Esophagus squamous epithelium (tissue), 5 donors: ENCODE data around the gene HCFC2. TPM values are rescaled to one million over a fixed set of nuclear protein-coding genes. Genes with fewer than 3 reads are reported as not detected.
A peak's percentile ranks its signal among the peaks of the same experiment; 100 is the strongest.

Source experiments
- DNase-seq: peaks from one replicate; lab custom pipeline; 2025; lab: John Stamatoyannopoulos, UW
- H3K27ac ChIP-seq, 4 donors: fragments of 200-600 bp; sonication (generic); one replicate each; pipeline ENCODE4 v1.5.1; 2016 to 2019; ENCODE audit warnings: mild to moderate bottlenecking in 1 of 4
- H3K27me3 ChIP-seq, 4 donors: fragments of 200-600 bp; sonication (generic); 1 replicate in 3 of 4; 2 replicates in 1 of 4; pipeline versions ENCODE4 v1.5.1 to v1.6.0; 2017 to 2021; ENCODE audit warnings: antibody characterized with exemption in 1 of 4
- H3K36me3 ChIP-seq, 3 donors: fragments of 200-600 bp; sonication (generic); one replicate each; pipeline ENCODE4 v1.5.1; 2016 to 2019
- H3K4me1 ChIP-seq, 3 donors: fragments of 200-600 bp; sonication (generic); one replicate each; pipeline ENCODE4 v1.5.1; 2017 to 2019
- H3K4me3 ChIP-seq, 4 donors: fragments of 200-600 bp; sonication (generic); 1 replicate in 3 of 4; 2 replicates in 1 of 4; pipeline ENCODE4 v1.5.1; 2016 to 2019; ENCODE audit warnings: mild to moderate bottlenecking in 2 of 4, moderate library complexity in 1 of 4
- H3K9me3 ChIP-seq, 3 donors: fragments of 200-600 bp; sonication (generic); one replicate each; pipeline ENCODE4 v1.5.1; 2016 to 2019
- POLR2A ChIP-seq, 4 donors: fragments of 450-650 bp; IDR thresholded peaks; one replicate each; pipeline ENCODE4 v1.6.1; 2017; ENCODE audit warnings: antibody characterized with exemption in 4 of 4, mild to moderate bottlenecking in 4 of 4, moderate library complexity in 3 of 4
- WGBS, 2 donors: methylation state at CpG; one replicate each; pipeline ENCODE4 v1.1.5; 2018; 5-methylcytosine and 5-hydroxymethylcytosine counted together
- intact Hi-C: fragments of 100-400 bp; cut with DNase I; formaldehyde crosslinking; loops from one replicate; pipeline ENCODE4 v1.15.0; 2022
- total RNA-seq, 4 donors: library from RNA; depleted of rRNA; stranded (reverse); fragments of >200 nt; gene quantifications; one replicate each; pipeline ENCODE4 v1.1.0, GENCODE V29; 2016
- TF ChIP-seq, protein P1 (sequence below), 6 experiments: fragments of 450-650 bp in 4 of 6; fragments of 200-600 bp in 2 of 6; sonication (generic) in 2 of 6; IDR thresholded peaks; one replicate each; pipeline ENCODE4 v1.5.1; 2016 to 2019; ENCODE audit warnings: antibody characterized with exemption in 6 of 6, mild to moderate bottlenecking in 4 of 6, moderate library complexity in 4 of 6
- donor health status: DM: yes; HTN: yes; CAD: no.

Gene HCFC2
- total RNA-seq, 4 donors from 2014 or later, result 10.1 to 17.7 (median 14.7) TPM

DNA sequence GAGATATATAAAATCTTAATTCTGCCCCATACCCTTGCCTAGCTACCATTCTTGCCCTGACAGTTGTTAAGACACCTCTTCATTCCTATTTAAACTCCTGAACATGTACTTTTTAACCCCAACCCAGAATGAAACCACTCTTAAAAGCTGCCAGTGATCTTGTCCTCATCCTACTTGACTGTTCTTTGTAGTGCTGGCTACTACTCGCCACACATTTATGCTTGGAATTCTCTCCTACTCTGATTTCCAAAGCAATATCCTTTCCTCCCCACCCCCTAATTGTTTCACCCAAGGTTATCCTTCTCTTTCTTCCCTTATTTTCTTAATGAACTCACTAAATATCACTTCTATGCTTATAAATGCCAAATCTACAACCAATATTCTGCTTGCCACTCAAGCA lies 69.5 kb downstream of the HCFC2 start:
- intact Hi-C loops, result no loop called here
- Histone ChIP-seq H3K9me3 (no peaks in the 10 kb centered on the region), H3K4me1 (peaks cover 14 to 61% (median 20%) of the 10 kb centered on the region in 3 donors), H3K36me3 (peaks cover 0 to 52% (median 6%) of the 10 kb centered on the region in 3 donors), H3K27me3 (no peaks in the 10 kb centered on the region), H3K4me3 (no peak overlapping the region), H3K27ac (no peak overlapping the region)
- DNase-seq, result no peak
- no peak for TF ChIP-seq POLR2A (IDR thresholded peaks at IDR 0.05)
- TF ChIP-seq, protein P1, sequence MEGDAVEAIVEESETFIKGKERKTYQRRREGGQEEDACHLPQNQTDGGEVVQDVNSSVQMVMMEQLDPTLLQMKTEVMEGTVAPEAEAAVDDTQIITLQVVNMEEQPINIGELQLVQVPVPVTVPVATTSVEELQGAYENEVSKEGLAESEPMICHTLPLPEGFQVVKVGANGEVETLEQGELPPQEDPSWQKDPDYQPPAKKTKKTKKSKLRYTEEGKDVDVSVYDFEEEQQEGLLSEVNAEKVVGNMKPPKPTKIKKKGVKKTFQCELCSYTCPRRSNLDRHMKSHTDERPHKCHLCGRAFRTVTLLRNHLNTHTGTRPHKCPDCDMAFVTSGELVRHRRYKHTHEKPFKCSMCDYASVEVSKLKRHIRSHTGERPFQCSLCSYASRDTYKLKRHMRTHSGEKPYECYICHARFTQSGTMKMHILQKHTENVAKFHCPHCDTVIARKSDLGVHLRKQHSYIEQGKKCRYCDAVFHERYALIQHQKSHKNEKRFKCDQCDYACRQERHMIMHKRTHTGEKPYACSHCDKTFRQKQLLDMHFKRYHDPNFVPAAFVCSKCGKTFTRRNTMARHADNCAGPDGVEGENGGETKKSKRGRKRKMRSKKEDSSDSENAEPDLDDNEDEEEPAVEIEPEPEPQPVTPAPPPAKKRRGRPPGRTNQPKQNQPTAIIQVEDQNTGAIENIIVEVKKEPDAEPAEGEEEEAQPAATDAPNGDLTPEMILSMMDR (IDR thresholded peaks at IDR 0.05), result no peak
- WGBS, 2 donors, result 87 to 92% methylated on average over 1 of the region's 1 CpG

DNA sequence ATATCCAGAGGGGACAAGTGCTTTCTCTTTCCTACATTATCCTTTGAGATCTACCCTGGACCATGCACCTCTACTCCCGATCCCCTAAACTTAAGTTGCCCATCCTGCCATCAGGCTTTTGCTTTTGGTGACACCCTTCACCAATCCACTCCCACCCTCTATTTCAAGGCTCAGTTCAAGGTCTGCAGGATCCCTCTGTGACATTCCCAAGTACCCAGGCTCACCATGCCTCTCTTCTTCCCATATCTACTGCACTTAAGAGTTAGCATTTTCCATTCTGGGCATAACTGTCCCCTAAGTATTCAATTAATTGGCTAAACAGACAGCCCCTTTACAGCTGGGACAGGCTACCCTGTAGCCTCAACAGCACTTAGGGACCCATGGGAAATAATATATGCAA lies 70.6 kb downstream of the HCFC2 start:
- no peak for DNase-seq
- Histone ChIP-seq H3K27ac (no peak overlapping the region), H3K36me3 (peaks cover 0 to 42% (median 6%) of the 10 kb centered on the region in 3 donors), H3K4me3 (no peak overlapping the region), H3K27me3 (no peaks in the 10 kb centered on the region), H3K9me3 (no peaks in the 10 kb centered on the region), H3K4me1 (peaks cover 14 to 65% (median 22%) of the 10 kb centered on the region in 3 donors)
- TF ChIP-seq, protein P1 (IDR thresholded peaks at IDR 0.05), result no peak
- TF ChIP-seq POLR2A (IDR thresholded peaks at IDR 0.05), result no peak
- intact Hi-C loops, result no loop called here
- WGBS, 2 donors, result 100% methylated on average over 1 of the region's 1 CpG

DNA sequence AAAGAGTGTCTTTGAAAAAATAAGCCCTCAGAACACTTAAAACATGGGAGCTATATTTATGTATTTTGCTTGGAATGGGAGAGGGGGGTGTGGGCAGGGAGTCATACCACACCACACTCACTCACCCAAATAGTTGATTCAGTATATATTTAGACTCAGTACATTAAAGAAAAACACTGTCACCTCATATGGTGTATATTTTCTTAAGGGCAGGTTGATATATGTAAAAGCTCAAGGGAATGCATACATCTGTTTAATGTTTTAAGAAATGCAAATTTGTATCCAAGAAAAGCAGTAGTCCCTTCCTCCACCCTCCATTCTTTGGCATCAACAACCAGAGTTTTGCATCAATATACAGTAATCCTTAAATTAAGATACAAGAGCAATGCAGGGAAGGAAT lies 72.2 kb downstream of the HCFC2 start:
- intact Hi-C loops, result no loop called here
- peaks cover 0 to 25% (median 6%) of the 10 kb centered on the region in 3 donors for H3K36me3 ChIP-seq
- H3K4me3 ChIP-seq, result peak overlapping the region; percentile 63 to 88 (median 77)
- no peak for DNase-seq
- no peaks in the 10 kb centered on the region for H3K27me3 ChIP-seq
- H3K4me1 ChIP-seq, result peaks cover 14 to 51% (median 22%) of the 10 kb centered on the region in 3 donors
- TF ChIP-seq, protein P1 (IDR thresholded peaks at IDR 0.05), result no peak
- TF ChIP-seq POLR2A (IDR thresholded peaks at IDR 0.05), result no peak
- H3K27ac ChIP-seq, result peak overlapping the region in 2 of 4 donors; percentile 83 to 98
- no peaks in the 10 kb centered on the region for H3K9me3 ChIP-seq

DNA sequence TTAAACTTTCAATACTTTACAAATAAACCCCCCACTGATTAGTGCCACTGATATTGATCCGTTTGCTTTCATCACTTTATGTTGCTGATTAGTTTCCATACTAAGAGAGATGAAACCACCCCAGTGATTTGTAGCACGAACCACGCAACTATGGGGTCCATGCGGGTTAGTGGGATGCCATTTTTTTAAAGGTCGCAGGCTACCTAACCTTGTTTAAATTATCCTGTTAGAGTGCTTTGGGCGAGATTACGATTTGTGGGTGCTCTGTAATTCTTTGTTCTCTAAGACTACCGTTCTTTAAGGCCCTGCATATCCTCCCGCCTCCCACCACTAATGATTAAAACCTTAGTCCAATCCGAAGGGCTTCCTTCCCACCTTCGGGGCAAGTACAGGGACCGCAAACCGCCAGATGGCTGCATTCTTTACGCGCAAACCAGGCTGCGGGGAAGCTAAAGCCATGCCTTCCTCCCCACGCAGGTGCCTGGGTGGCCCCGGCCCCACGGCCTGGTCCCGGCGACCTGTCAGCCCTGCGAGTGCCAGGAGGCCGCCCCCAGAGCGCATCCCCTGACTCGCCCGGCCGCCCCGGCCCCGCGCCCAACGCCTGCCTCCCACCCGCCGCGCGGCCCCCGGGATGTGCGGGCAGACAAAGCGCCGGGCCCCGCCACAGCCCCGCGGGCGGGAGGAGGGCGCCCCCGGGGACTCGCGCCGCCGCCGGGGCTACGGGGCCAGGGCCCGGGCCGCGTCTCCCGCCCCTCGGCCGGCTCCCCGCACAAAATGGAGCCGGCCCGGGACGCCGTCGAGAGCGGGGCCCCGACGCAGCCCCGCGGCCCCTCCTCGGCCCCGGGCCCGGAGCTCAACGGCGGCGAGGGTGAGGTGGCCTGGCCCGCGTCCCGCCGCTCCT lies 72.9 kb downstream of the HCFC2 start:
- intact Hi-C loops, result no loop called here
- 0 to 2% methylated on average over 11 to 12 of the region's 78 CpGs for WGBS, 2 donors
- Histone ChIP-seq H3K4me3 (peak overlapping the region; percentile 63 to 88 (median 77)), H3K36me3 (peaks cover 0 to 18% (median 5%) of the 10 kb centered on the region in 3 donors), H3K9me3 (no peaks in the 10 kb centered on the region), H3K27me3 (no peaks in the 10 kb centered on the region), H3K4me1 (peaks cover 14 to 44% (median 19%) of the 10 kb centered on the region in 3 donors), H3K27ac (peak overlapping the region; percentile 83 to 98 (median 96))
- TF ChIP-seq POLR2A (IDR thresholded peaks at IDR 0.05), result no peak
- TF ChIP-seq, protein P1 (IDR thresholded peaks at IDR 0.05), result no peak
- DNase-seq, result no peak
